ENCODE measurements around the gene RDX. TPM values are rescaled to one million over a fixed set of nuclear protein-coding genes. Genes with fewer than 3 reads are reported as not detected.
"Not testable (repeated sequence)": the region's sequence is repeated elsewhere in the genome, so short reads cannot be mapped to it uniquely, and the experiment has no call there.

The RDX gene
- total RNA-seq, 2 experiments from 2014 or later, result 23.7 to 25.5 TPM

GRCh38 chr11:110286298-110287040, 9.9 kb downstream of the RDX start:
- H3K4me2 ChIP-seq (ENCODE audit: low read length), result peak overlapping the region; percentile 23; the same call in 1 of the 2 replicates
- H3K4me1 ChIP-seq (ENCODE audit: insufficient read depth, low read length, poor library complexity, severe bottlenecking), result peaks cover 30% of the 10 kb centered on the region
- ChIA-PET POLR2A (interaction anchor here (0.6 to 1.2 kb wide), 3 partner anchors 18 to 1017 kb away, joined by 5 to 7 read pairs (median 5); no protein-coding TSS in a partner anchor), CTCF (ENCODE audit: unreplicated experiment) (no interaction called here)
- no peak overlapping the region for H3K4me3 ChIP-seq (ENCODE audit: low read depth, low read length, poor library complexity, severe bottlenecking)
- intact Hi-C loops (cut with micrococcal nuclease; ENCODE audit: unreplicated experiment), result no loop called here
- H2AFZ ChIP-seq (ENCODE audit: low read length), result no peak overlapping the region
- DNase-seq (ENCODE audit: low spot score), result peak; percentile 23
- peaks cover 58% of the 10 kb centered on the region; the same call in 1 of the 2 replicates for H3K79me2 ChIP-seq (ENCODE audit: insufficient read depth, low read depth, low read length)
- TF ChIP-seq CTCF (conservative IDR thresholded peaks at IDR 0.05; ENCODE audit: low read length) (no peak), EZH2phosphoT487 (IDR thresholded peaks at IDR 0.05; ENCODE audit: borderline replicate concordance, low read depth, low read length) (no peak)
- peaks cover 6% of the 10 kb centered on the region for H4K20me1 ChIP-seq (ENCODE audit: insufficient read depth, low read length)
- H3K27ac ChIP-seq (ENCODE audit: low read depth, low read length, poor library complexity, severe bottlenecking), result no peak overlapping the region
- no peaks in the 10 kb centered on the region for H3K9me3 ChIP-seq (ENCODE audit: low read length)
- no peaks in the 10 kb centered on the region for H3K36me3 ChIP-seq (ENCODE audit: insufficient read depth, low read length)
- H3K9me2 ChIP-seq (ENCODE audit: insufficient read depth, low read length), result no peaks in the 10 kb centered on the region
- BruUV-seq (replicated peaks), result no TSS peak

- ChIA-PET POLR2A (interaction anchor here (0.6 to 1.0 kb wide), 2 partner anchors 15 to 45 kb away, joined by 4 read pairs; no protein-coding TSS in a partner anchor), CTCF (ENCODE audit: unreplicated experiment) (no interaction called here)
- Histone ChIP-seq H3K9me3 (ENCODE audit: low read length) (no peaks in the 10 kb centered on the region), H3K4me1 (ENCODE audit: insufficient read depth, low read length, poor library complexity, severe bottlenecking) (peaks cover 30% of the 10 kb centered on the region), H3K27ac (ENCODE audit: low read depth, low read length, poor library complexity, severe bottlenecking) (no peak overlapping the region), H3K36me3 (ENCODE audit: insufficient read depth, low read length) (peaks cover 6% of the 10 kb centered on the region), H2AFZ (ENCODE audit: low read length) (no peak overlapping the region), H3K9me2 (ENCODE audit: insufficient read depth, low read length) (no peaks in the 10 kb centered on the region), H3K79me2 (ENCODE audit: insufficient read depth, low read depth, low read length) (peaks cover 52% of the 10 kb centered on the region; the same call in 1 of the 2 replicates), H3K4me2 (ENCODE audit: low read length) (no peak overlapping the region), H3K4me3 (ENCODE audit: low read depth, low read length, poor library complexity, severe bottlenecking) (no peak overlapping the region), H4K20me1 (ENCODE audit: insufficient read depth, low read length) (peaks cover 6% of the 10 kb centered on the region)
- BruUV-seq (replicated peaks), result no TSS peak
- intact Hi-C loops (cut with micrococcal nuclease; ENCODE audit: unreplicated experiment), result no loop called here
- no peak for DNase-seq (ENCODE audit: low spot score)
- TF ChIP-seq CTCF (conservative IDR thresholded peaks at IDR 0.05; ENCODE audit: low read length) (no peak), EZH2phosphoT487 (IDR thresholded peaks at IDR 0.05; ENCODE audit: borderline replicate concordance, low read depth, low read length) (no peak)
Measured at GRCh38 chr11:110283862-110284261, 12.6 kb downstream of the RDX start.

- H3K27ac ChIP-seq (ENCODE audit: low read depth, low read length, poor library complexity, severe bottlenecking); intact Hi-C loops (cut with micrococcal nuclease; ENCODE audit: unreplicated experiment); H3K4me3 ChIP-seq (ENCODE audit: low read depth, low read length, poor library complexity, severe bottlenecking); DNase-seq (ENCODE audit: low spot score); H4K20me1 ChIP-seq (ENCODE audit: insufficient read depth, low read length); H2AFZ ChIP-seq (ENCODE audit: low read length); H3K9me2 ChIP-seq (ENCODE audit: insufficient read depth, low read length); H3K4me1 ChIP-seq (ENCODE audit: insufficient read depth, low read length, poor library complexity, severe bottlenecking); BruUV-seq (replicated peaks); H3K9me3 ChIP-seq (ENCODE audit: low read length); CTCF ChIA-PET (ENCODE audit: unreplicated experiment); H3K4me2 ChIP-seq (ENCODE audit: low read length): not testable (repeated sequence)
- POLR2A ChIA-PET, result interaction anchor here (0.6 to 1.4 kb wide), 4 partner anchors 8 to 133 kb away, joined by 3 to 4 read pairs (median 4); no protein-coding TSS in a partner anchor
- H3K36me3 ChIP-seq (ENCODE audit: insufficient read depth, low read length), result peaks cover 23% of the 10 kb centered on the region
- peaks cover 21% of the 10 kb centered on the region; the same call in 1 of the 2 replicates for H3K79me2 ChIP-seq (ENCODE audit: insufficient read depth, low read depth, low read length)
Measured at GRCh38 chr11:110280595-110280994, 15.8 kb downstream of the RDX start.

Data from OCI-LY7 (cell line).